ENCODE measurements around the gene LAMP1.
"Not testable (repeated sequence)": the region's sequence is repeated elsewhere in the genome, so short reads cannot be mapped to it uniquely, and the experiment has no call there.

The LAMP1 gene, protein sequence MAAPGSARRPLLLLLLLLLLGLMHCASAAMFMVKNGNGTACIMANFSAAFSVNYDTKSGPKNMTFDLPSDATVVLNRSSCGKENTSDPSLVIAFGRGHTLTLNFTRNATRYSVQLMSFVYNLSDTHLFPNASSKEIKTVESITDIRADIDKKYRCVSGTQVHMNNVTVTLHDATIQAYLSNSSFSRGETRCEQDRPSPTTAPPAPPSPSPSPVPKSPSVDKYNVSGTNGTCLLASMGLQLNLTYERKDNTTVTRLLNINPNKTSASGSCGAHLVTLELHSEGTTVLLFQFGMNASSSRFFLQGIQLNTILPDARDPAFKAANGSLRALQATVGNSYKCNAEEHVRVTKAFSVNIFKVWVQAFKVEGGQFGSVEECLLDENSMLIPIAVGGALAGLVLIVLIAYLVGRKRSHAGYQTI

DNA sequence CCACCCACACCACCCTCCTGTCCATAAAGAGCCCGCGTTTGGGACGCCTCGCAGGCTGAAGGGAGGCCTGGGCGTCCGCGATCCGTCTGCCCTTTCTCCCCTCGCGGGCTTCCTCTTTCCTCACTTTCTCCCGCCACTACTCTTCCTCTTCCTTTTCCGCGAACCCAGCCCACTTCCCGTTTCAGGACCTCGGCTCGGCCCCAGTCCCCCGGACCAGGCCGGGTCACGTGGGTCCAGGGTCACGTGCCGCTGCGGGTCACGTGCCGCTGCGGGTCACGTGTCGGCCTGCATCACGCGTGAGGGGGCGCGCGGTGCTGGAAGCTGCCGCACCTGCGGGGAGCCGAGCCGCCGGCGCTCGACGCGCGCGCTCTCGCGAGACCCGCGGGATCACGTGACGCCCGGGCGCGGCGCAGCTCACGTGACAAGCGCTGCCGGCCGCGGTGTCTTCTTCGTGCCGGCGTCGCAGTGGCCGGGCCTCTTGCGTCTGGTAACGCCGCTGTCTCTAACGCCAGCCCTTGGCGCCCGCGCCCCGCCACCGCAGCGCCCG is at the start of gene LAMP1:
Gene LAMP1, plus strand, starts transcription at position 417 of the 547 bp plus-strand sequence. CDS start 196 bp downstream, outside the sequence.
- peak; percentile 98 to 99 for DNase-seq (ENCODE audit: low read depth in 2 of 2)

DNA sequence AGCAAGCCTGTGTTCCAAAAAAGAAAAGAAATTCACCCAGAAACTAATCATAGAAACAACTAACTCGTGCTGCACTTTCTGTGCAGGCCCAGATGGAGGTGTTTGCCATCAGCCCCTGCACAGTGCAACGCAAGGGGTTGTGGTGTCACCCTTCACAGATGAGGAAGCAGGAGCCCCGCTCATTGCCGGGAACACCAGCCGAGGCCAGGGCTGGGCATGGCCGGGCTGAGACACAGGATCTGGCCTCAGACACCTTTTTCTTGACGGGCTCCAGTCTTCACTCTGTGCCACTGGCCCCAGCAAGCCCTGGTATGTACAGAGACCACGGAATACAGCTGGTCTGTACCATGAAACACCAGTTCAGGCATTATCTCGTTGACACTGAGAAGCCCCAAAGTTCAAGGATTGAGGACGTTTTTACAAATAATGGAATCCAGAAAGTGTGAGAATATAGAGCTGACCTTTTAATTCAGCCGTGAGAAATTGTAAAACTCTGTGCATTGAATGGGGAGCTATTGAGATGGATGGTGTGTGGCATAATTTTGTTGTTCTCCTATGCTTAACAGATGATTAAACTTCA is 44.4 kb upstream of the LAMP1 start:
- no peak for DNase-seq (ENCODE audit: low read depth in 2 of 2)

DNA sequence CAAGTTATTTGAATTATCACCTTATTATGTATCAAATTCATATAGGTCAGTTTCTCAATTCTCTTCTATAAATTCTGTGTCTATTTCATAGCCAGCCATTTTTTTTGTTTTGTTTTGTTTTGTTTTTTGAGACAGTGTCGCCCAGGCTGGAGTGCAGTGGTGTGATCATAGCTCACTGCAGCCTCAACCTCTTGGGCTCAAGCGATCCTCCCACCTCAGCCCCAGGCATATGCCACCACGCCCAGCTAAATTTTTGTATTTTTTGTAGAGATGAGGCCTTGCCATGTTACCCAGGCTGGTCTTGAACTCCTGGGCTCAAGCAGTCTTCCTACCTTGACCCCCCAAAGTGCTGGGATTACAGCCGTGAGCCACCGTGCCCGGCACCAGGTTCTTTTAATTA is 39.1 kb upstream of the LAMP1 start:
- DNase-seq (ENCODE audit: low read depth in 2 of 2): not testable (repeated sequence)

DNA sequence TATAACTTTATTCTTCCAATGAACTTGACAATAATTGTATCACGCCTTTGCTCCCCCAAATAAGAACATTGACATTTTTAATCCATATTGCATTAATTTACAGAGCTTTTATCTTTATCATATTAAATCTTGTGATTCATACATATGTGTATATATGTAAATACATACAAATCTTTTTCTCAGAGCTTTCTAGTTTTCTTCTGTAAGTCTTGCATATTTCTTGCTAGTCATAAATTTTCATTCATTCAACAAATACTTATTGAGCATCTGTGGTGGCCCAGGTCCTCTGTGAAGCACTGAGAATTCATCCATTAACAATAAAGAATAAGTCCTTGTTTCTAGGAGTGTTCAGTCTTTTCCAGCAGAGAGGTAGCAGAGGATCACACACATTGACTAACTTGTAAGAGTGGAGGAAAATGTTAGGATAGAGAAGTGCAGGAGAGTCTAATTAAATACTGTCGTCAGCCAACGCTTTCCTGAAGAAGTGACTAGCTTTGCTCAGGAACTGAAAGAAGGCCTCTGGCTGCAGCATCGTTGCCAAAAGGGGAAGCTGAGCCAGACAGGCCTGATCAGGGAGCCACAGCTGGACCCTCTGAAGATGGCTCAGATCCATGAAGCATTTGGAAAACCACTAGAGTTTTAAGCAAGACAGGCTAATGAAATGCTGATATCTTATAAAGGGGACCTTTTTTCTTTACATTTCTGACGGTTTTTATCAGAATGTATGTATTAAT is 38.6 kb upstream of the LAMP1 start:
- DNase-seq (ENCODE audit: low read depth in 2 of 2): no peak

DNA sequence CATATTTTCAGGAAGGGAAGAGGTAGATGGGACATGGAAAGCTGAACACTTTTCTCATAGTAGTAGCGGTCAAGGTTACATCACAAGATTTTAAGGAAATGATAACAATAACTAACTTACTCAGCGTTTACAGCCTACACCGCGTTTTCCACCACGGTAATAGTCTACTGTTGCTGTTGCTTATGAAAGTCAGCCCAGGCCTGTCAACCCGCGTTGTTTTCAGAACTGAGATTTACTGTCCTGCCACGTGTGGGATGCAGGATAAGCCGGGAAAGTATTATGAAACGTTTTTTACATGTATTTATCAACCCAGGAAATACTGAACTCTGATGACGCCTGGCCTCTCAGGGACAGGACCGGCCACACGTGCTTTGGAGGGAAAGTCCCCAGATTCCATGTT is 36.0 kb upstream of the LAMP1 start:
- no peak for DNase-seq (ENCODE audit: low read depth in 2 of 2)

DNA sequence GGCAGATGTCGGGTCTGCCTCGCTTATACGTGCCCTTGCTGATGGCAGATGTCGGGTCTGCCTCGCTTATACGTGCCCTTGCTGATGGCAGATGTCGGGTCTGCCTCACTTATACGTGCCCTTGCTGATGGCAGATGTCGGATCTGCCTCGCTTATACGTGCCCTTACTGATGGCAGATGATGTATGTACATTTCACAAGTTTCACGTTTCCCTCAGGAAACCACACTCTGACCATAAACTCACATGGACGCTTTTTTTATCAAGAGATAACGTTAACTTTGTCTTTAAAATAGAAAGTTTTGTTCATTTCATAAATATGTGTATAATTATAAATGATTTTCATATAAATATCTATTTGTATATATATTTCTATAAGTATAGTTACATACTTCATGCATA is 34.0 kb upstream of the LAMP1 start:
- not testable (repeated sequence) for DNase-seq (ENCODE audit: low read depth in 2 of 2)

DNA sequence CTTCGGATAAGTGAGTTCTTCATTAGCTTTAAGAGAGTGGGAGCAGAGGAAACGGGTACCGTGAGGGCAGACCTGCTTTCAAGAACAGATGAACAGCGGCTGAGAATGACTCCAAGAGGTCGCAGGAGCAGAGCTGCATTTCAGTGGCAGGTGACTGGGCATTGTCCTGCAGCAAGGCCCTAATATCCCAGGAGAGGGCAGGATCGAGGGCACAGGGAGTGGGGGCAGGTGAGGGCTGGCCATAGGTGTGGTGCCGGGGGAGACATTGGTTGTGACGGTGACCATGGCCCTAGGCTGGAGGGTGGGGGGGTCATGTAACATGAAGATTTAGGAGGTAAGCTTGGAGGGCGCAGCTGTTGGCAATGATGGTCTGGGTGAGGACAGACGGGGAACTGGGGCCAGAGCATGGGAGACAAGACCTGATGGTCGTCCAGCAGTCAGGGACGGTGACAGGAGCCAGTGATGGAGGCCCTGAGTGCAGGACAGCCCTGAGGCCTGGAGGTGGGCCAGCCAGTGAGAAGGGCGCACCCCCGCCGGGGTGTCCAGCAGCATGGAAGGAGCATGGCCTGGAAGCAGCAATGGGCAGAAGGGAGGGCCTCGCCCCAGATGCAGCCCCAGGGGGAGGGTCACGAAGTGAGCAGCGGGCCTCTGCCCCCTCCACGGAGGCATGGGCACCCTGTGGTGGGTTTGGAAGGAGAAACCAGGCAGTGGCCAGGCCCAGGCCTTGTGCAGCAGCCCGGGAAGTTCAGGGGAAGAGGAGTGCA is 29.2 kb upstream of the LAMP1 start:
- DNase-seq (ENCODE audit: low read depth in 2 of 2): no peak

DNA sequence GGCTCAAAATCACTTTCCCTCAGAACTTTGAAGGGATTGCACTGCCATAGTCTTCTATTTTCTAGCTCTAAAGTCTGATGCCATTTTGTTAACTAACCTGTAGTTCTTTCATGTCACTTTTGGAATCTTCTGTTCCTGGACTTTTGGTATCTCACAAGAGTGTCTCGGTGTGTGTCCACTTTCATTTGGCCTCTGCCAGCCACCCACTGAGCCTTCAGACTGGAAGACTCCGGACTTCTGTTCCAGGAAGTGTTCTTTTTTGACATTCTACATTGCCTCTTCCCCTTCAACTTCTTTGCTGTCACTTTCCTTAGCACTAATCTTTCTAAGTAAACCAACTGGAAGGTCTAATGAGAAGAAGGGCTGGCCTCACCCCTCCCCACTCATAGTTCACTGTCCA is 25.0 kb upstream of the LAMP1 start:
- no peak for DNase-seq (ENCODE audit: low read depth in 2 of 2)

DNA sequence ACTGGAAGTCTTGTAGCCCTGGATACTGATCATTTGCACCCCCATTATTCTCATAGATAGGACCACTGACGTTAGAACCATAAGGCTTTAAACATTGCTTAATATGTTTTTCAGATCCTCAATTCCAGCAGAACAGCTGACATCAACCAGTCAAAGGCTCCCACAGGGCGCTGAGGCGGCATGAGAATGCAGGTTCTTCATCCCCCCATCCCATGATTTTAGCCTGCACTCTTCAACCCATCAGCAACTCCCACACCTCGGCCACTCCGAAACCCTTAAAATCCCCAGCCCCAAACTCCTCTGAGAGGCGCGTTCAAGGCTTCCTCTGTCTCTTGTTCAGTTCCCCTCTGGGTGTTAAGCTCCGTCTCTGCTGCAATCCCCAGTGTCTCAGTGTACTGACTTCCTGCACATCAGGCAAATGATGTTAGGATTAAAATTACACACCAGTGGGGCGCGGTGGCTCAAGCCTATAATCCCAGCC is 24.3 kb upstream of the LAMP1 start:
- no peak for DNase-seq (ENCODE audit: low read depth in 2 of 2)

DNA sequence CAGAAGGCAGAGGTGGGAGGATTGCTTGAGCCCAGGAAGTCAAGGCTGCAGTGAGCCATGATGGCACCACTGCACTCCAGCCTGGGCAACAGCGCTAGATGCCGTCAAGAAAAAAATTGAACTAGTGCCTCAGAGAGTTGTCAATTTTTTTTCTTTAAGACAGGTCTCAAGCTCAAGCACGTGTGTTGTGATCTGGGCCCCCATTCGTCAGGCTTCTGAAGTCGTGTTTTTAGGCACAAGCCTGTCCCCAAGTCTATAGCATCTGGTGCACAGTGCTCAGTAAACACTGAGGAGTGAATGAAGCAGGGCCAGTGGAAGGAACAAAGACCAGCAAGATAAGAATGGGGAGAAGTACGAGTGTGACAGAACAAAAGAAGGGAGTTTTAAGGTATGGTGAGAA is 23.7 kb upstream of the LAMP1 start:
- no peak for DNase-seq (ENCODE audit: low read depth in 2 of 2)

DNA sequence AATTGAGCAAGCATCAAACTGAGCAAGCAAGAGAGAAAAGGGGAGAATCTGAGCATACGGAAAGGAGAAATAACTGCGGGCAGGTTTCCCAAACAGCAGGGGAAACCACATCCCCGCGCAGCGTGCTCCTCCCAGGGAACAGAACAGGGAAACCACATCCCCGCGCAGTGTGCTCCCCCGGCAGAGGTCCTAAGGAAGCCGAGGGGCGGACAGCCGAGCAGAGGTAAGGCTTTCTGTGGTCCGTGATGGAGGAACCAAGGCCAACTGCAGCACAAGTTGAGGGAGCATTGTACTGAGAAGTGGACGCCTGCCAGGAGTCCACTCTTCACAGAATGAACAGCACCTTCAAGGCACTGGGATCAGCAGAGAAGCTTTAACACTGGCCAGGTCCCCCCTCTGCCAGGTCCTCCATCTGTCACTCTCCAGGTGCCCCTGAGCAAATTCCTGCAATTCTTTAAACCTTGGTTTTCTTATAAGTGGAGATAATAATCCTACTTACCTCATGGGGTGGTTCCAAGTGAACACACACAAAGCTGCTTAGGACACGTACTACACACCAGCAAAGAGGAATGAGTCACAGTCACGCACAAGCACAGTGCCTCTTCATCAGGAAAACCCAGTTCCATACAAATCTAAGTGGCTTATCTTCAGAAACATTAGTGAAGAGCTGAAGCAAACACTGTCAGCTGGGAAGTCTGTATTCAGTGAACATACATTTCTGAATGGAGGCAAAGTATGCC is 23.0 kb upstream of the LAMP1 start:
- DNase-seq (ENCODE audit: low read depth in 2 of 2): no peak

DNA sequence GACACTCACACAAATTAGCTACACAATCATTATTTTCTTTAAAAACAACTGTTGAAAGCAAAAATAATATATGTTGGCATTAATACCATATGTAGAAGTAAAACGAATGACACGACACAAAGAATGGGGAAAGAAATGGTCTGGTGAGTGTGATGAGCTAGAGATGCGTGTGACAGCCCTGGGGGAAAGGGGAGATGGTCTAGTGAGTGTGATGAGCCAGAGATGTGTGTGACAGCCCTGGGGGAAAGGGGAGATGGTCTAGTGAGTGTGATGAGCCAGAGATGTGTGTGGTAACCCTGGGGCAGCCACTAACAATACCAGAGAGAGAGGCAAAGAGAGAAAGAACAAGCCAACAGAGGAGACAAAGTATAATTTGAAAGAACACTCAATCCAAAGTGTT is 22.3 kb upstream of the LAMP1 start:
- no peak for DNase-seq (ENCODE audit: low read depth in 2 of 2)

DNA sequence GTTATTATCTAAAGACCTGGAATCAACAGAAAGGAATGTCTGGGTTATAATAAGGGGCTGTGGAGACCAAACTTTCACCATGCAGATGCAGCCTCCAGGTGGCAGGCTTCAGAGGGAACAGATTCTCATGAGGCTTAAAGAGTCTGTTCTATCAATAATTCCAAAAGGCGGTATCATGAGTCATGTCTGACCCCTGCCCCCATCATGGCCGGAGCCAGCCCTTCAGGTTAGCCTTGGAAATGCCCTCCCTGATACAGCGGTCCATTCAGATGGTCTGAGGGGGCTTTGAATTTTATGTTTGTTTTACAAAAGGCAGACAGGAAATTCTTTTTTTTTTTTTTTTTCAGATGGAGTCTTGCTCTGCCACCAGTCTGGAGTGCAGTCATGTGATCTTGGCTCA is 21.7 kb upstream of the LAMP1 start:
- DNase-seq (ENCODE audit: low read depth in 2 of 2): peak in 1 of 2 experiments; percentile 12

DNA sequence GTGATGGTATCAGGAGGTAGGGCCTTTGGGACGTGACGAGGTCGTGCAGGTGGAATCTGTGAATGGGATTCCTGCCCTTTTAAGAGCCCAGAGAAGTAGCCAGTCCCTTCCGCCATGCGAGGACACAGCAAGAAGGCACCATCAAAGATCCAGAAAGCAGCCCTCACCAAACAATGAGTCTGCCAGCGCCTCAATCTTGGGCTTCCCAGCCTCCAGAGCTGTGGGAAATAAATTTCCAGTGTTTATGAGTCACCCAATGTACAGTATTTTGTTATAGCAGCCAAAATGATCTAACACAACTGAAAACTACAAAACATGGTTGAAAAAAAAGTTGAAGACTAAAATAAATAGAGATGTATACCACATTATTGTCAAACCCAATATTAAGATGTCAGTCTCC is 16.9 kb upstream of the LAMP1 start:
- DNase-seq (ENCODE audit: low read depth in 2 of 2): no peak

DNA sequence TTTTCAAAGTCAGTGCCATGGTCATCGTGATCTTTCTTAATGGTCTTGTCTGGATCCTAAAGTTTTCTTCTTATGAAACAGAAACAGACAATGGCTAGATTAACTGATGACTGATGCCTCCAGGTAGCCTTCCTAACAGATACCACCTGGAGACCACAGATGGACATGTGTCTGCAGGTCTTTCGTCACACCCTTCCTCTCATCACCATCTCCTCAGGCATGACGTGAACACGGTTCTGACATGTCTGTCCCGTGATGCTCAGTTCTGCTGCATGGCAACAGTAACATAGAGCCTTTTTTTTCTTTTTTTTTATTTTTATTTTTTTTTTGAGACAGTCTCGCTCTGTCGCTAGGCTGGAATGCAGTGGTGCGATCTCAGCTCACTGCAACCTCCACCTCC is 13.1 kb upstream of the LAMP1 start:
- no peak for DNase-seq (ENCODE audit: low read depth in 2 of 2)

DNA sequence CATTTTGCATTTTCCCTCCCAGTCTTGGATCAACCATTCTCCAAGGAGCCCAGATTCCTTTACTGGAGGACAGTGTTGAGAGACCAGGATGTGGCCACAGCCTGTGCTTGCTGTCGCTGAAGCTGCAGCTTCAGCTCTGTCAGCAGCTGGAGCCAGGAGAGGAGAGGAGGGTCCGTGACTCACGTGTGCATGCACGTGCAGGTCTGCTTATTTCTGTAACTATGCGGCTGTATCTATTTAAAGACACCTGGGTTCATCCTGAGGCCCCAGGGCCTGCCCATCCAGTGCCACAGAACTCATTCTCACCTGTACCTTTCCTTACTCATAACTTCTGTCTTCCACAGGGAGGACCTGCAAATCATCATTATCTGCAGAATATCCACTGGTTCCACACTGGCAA is 8.2 kb upstream of the LAMP1 start:
- DNase-seq (ENCODE audit: low read depth in 2 of 2): no peak

DNA sequence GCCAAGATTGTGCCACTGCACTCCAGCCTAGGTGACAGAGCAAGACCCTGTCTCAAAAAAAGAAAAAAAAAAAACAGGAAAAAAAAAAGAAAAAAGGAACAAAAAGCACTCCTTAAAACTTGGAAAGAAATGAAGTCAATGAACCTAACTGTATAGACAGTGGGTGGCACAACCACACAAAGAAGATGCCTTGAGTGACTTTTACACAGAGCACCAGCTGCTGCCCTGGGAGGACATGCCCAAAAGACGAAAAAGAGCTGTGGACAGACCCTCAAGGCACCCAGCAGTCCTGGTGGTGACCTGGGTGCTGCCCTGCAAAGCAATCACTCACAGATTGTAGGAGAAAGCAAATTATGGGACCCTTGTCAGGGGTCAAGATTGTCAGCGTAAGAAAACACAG is 5.9 kb upstream of the LAMP1 start:
- DNase-seq (ENCODE audit: low read depth in 2 of 2): no peak

DNA sequence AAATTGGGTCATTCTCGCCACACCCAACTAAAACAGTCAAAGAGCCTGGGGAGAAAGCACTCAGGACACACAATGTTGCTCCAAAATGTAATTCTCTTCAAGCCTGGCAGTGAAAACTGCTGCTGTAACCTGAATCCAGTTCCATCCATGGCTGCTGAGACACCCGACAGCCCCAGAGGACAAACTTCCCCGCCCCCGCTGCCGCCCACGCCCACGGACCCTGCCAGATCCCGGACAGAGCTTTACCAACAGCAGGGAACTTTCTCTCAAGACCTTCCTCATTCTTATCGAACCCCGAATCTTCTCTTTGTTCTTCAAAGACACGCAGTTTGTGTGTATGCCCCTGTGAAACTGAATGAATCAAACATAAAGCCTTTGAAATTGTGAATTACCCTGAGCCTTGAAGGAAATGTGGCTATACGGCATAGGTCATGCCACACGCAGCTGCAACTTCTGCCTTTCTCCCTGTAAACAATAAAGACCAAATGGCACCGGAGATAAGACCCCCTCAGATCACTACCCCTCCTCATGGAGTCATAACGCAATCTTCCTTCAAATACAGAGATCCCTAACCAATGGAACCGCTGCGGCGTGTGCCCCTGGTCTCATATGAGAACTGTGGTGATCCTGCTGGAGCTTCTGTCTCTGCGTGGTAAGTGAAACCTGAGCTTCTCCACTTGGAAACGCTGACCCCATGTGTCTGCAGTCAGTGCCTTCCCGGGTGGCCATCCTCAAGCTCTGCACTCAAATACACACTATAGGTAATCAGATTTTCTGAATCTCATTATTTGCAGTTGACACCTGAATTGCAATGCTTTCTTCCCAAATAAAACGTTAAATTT is 4.8 kb upstream of the LAMP1 start:
- DNase-seq (ENCODE audit: low read depth in 2 of 2): no peak

DNA sequence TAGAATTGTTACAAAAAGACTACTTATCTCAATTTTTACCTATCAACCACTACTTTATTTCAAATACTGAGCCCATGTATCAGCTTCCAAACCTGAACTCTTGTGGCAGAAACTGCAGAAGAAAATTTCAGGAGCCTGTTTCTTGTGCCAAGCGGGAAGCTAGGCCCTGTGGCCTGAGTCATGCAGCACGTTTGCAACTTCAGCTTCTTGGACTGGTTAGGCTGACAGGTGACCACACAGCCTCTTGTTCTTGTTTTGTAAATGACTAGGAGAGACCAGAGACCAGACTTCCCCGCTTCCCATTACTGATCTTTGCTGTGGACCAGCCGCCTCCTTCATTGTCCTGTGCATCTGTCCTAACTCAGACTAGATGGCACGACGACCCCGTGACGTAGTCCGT is 3.4 kb upstream of the LAMP1 start:
- no peak for DNase-seq (ENCODE audit: low read depth in 2 of 2)

DNA sequence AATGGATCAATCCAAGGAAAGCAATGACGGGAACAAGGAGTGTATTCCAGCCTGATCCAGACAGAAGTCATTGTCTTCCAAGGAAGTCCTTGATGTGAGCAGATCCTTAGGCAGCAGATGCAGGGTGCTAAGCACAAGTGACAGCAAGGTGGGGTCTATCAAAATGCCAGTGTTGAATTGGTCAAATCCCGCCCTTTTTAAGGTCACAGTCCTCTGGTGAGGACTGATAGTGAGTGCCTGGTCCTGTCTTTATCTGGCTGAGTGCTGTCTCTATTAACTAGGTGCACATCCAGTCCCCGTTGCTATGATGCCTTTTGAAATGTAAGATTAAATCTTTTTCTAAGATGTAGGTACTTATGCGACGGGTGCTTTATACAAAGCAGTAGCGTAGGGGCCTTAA is 1.3 kb upstream of the LAMP1 start:
- DNase-seq (ENCODE audit: low read depth in 2 of 2): no peak

All from stimulated activated CD4-positive, alpha-beta T cell treated with anti-CD3 and anti-CD28 coated beads, Interleukin-12 subunit alpha, Interleukin-12 subunit beta, amount 100 ng/mL, for 24 hours (primary cell).